Uterus (tissue), 2 donors: Measurements from ENCODE around the gene TNS1.

Experiments
- POLR2A ChIP-seq, 2 donors: fragments of 450-650 bp; IDR thresholded peaks; one replicate each; pipeline ENCODE4 v1.6.1; 2016; ENCODE audit warnings: antibody characterized with exemption in 2 of 2, mild to moderate bottlenecking in 1 of 2, moderate library complexity in 1 of 2
- TF ChIP-seq, protein P1 (sequence below), 4 experiments: fragments of 200-600 bp in 2 of 4; fragments of 450-650 bp in 2 of 4; sonication (generic) in 2 of 4; IDR thresholded peaks; one replicate each; pipeline ENCODE4 v1.5.1; 2016 to 2019; ENCODE audit warnings: antibody characterized with exemption in 4 of 4, mild to moderate bottlenecking in 2 of 4, moderate library complexity in 1 of 4

DNA sequence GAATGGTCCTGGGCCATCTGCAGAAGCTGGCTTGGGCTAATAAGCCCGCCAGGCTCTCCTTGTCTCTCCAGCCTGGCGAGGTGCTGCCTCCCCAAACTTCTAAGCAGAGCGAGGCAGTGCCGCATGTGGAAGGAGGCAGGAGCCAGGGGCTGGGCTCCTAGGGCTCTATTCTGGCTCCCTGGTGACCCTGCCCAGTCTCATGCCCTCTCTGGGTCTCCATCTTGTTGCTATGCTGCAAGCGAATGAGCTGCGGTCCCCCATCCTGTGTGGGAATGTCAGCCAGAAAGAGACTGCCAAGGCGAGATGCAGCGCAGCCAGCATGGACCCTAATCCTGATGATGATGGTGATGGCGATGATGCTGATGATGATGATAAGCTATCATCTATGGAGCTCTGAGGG, 48.7 kb downstream of the TNS1 start:
- TF ChIP-seq, protein P1, sequence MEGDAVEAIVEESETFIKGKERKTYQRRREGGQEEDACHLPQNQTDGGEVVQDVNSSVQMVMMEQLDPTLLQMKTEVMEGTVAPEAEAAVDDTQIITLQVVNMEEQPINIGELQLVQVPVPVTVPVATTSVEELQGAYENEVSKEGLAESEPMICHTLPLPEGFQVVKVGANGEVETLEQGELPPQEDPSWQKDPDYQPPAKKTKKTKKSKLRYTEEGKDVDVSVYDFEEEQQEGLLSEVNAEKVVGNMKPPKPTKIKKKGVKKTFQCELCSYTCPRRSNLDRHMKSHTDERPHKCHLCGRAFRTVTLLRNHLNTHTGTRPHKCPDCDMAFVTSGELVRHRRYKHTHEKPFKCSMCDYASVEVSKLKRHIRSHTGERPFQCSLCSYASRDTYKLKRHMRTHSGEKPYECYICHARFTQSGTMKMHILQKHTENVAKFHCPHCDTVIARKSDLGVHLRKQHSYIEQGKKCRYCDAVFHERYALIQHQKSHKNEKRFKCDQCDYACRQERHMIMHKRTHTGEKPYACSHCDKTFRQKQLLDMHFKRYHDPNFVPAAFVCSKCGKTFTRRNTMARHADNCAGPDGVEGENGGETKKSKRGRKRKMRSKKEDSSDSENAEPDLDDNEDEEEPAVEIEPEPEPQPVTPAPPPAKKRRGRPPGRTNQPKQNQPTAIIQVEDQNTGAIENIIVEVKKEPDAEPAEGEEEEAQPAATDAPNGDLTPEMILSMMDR (IDR thresholded peaks at IDR 0.05), result no peak
- TF ChIP-seq POLR2A (IDR thresholded peaks at IDR 0.05), result no peak
